GM18511 (cell line): Measurements from ENCODE around the gene MAEL.

Source experiments
- ATAC-seq: cut with Tn5 transposase; IDR thresholded peaks from one replicate; pipeline ENCODE4 v1.9.1; 2021; ENCODE audit warnings: mild to moderate bottlenecking, moderate library complexity; ENCODE audit not compliant: unreplicated experiment

The MAEL gene

GRCh38 chr1:167054946-167055630, 66.0 kb downstream of the MAEL start:
- no peak for ATAC-seq

- peak; percentile 19 for ATAC-seq
Observed at GRCh38 chr1:167056529-167057231, 67.6 kb downstream of the MAEL start.

GRCh38 chr1:167057241-167057688, 68.2 kb downstream of the MAEL start:
- peak; percentile 75 for ATAC-seq

- no peak for ATAC-seq
Observed at GRCh38 chr1:167059045-167059808, 70.1 kb downstream of the MAEL start.

GRCh38 chr1:167059809-167060107, 70.7 kb downstream of the MAEL start:
- ATAC-seq: no peak

- ATAC-seq: no peak
Observed at GRCh38 chr1:167060141-167061072, 71.3 kb downstream of the MAEL start.

GRCh38 chr1:167061073-167061464, 72.0 kb downstream of the MAEL start:
- no peak for ATAC-seq

- no peak for ATAC-seq
Observed at GRCh38 chr1:167064621-167065020, 75.5 kb downstream of the MAEL start.

- no peak for ATAC-seq
Observed at GRCh38 chr1:167065471-167065870, 76.4 kb downstream of the MAEL start.

GRCh38 chr1:167066333-167067122, 77.4 kb downstream of the MAEL start:
- peak; percentile 91 for ATAC-seq

- no peak for ATAC-seq
Observed at GRCh38 chr1:167067904-167068303, 78.8 kb downstream of the MAEL start.

- no peak for ATAC-seq
Observed at GRCh38 chr1:167068761-167069160, 79.7 kb downstream of the MAEL start.

GRCh38 chr1:167071286-167071685, 82.2 kb downstream of the MAEL start:
- ATAC-seq: no peak
